Measurements from ENCODE around the gene SLC15A4. TPM values are rescaled to one million over a fixed set of nuclear protein-coding genes. Genes with fewer than 3 reads are reported as not detected.
A peak's percentile ranks its signal among the peaks of the same experiment; 100 is the strongest.

SLC15A4 gene
- polyA plus RNA-seq, 3 donors from 2014 or later: 36.3 to 39.2 (median 39.0) TPM

DNA sequence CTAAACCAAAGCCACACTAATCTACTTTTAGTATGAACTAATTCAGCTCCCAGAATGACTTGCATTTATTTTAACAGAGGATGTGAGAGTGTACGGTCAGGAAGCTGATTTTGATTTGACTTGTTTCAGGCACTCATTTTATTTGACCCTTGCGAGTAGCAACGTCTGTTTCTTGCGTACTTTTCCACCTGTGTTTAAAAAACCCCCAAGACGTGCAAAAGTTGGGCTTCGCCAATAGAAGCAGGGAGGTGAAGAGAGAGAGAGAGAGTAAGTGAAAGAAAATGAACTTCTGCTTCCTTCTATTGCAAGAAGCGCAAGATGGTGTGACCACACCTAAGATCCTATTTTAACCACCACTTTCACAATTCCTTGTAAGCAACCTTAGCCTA is 6.7 kb upstream of the SLC15A4 start:
- H3K9me3 Mint-ChIP-seq: no peaks in the 10 kb centered on the region
- no peaks in the 10 kb centered on the region for H3K36me3 Mint-ChIP-seq
- peak overlapping the region; percentile 85 to 95 (median 92) for H3K27ac Mint-ChIP-seq
- H3K27me3 Mint-ChIP-seq (ENCODE audit: low read depth in 3 of 3): peaks cover 1 to 8% (median 2%) of the 10 kb centered on the region in 3 donors
- peaks cover 38 to 43% of the 10 kb centered on the region in 2 donors for H3K4me1 Mint-ChIP-seq
- peak overlapping the region; percentile 56 to 81 (median 78) for H3K4me3 Mint-ChIP-seq
- peak; percentile 41 to 52 (median 46) for DNase-seq

GRCh38 chr12:128829861-128830504 is 6.2 kb upstream of the SLC15A4 start:
- Mint-ChIP-seq H3K9me3 (no peaks in the 10 kb centered on the region), H3K4me1 (peaks cover 39 to 45% of the 10 kb centered on the region in 2 donors)

DNA sequence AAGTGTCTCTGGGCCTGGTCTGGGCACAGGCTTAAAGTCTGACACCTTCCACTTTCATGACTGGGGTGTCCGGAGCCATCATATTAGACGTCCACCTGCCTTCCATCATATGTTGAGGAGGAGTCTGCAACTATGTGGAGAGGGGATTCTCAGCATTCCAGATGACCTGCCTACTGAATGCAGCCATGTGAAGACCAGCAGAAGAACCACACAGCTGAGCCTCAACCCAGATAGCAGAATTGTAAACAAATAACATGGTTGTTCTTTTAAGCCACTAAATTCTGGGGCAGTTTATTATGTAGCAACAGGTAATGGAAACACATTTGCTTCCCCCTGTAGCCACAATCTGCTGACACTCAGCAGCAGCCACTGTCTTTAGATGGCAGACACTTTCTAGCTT is 4.0 kb upstream of the SLC15A4 start:
- Mint-ChIP-seq H3K9me3 (no peaks in the 10 kb centered on the region), H3K4me1 (peaks cover 48 to 51% of the 10 kb centered on the region in 2 donors), H3K27me3 (ENCODE audit: low read depth in 3 of 3) (peaks cover 1 to 16% (median 5%) of the 10 kb centered on the region in 3 donors), H3K36me3 (no peaks in the 10 kb centered on the region), H3K27ac (peak overlapping the region; percentile 20 to 83 (median 64)), H3K4me3 (peak overlapping the region in 1 of 5 donors; percentile 8)
- DNase-seq: no peak

More at GRCh38 chr12:128829861-128830504, 6.2 kb upstream of the SLC15A4 start:
- Mint-ChIP-seq H3K36me3 (no peaks in the 10 kb centered on the region), H3K27ac (peak overlapping the region; percentile 85 to 95 (median 92)), H3K4me3 (peak overlapping the region; percentile 56 to 81 (median 78)), H3K27me3 (ENCODE audit: low read depth in 3 of 3) (peaks cover 0 to 8% (median 1%) of the 10 kb centered on the region in 3 donors)
- DNase-seq: peak; percentile 36 to 51 (median 46)

DNA sequence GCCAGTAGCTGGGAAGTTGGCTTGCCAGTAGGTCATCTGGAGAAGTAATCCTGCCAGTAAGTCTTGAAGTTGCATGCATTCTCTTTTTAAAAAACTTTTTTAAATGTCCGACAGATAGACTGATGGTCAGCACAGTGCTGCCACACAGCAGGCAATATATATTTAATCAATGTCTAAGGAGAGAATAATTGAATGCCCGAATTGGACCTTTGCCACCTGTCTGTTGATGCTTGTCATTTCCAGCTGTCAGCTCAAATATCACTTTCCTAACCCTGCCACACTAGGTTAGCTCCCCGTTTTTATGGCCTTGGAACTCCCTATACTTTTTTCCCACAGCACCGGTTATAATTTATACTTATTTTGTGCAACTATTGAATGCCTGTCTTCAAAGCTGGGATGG is 2.1 kb upstream of the SLC15A4 start:
- H3K4me3 Mint-ChIP-seq: peak overlapping the region in 3 of 5 donors; percentile 44 to 57 (median 48)
- H3K9me3 Mint-ChIP-seq: no peaks in the 10 kb centered on the region
- peak overlapping the region in 1 of 6 donors; percentile 51 for H3K27ac Mint-ChIP-seq
- peaks cover 1 to 24% (median 9%) of the 10 kb centered on the region in 3 donors for H3K27me3 Mint-ChIP-seq (ENCODE audit: low read depth in 3 of 3)
- no peak for DNase-seq
- peaks cover 62 to 63% of the 10 kb centered on the region in 2 donors for H3K4me1 Mint-ChIP-seq
- H3K36me3 Mint-ChIP-seq: peaks cover 4 to 8% (median 5%) of the 10 kb centered on the region in 3 donors

- H3K4me1 Mint-ChIP-seq: peaks cover 63% of the 10 kb centered on the region in 2 donors
- H3K27me3 Mint-ChIP-seq (ENCODE audit: low read depth in 3 of 3): peaks cover 0 to 17% (median 9%) of the 10 kb centered on the region in 3 donors
- DNase-seq: peak in 1 of 3 donors; percentile 17
- peaks cover 5 to 10% (median 7%) of the 10 kb centered on the region in 3 donors for H3K36me3 Mint-ChIP-seq
- H3K4me3 Mint-ChIP-seq: peak overlapping the region; percentile 85 to 88 (median 86)
- H3K27ac Mint-ChIP-seq: peak overlapping the region; percentile 82 to 91 (median 88)
- H3K9me3 Mint-ChIP-seq: no peaks in the 10 kb centered on the region
These were observed 392 bp downstream of the SLC15A4 start for GRCh38 chr12:128823216-128823915.

- DNase-seq: peak; percentile 45 to 58 (median 51)
- Mint-ChIP-seq H3K27me3 (ENCODE audit: low read depth in 3 of 3) (peaks cover 0 to 23% (median 9%) of the 10 kb centered on the region in 3 donors), H3K36me3 (peaks cover 5 to 10% (median 7%) of the 10 kb centered on the region in 3 donors), H3K9me3 (no peaks in the 10 kb centered on the region), H3K4me1 (peaks cover 73 to 74% of the 10 kb centered on the region in 2 donors), H3K4me3 (peak overlapping the region; percentile 79 to 92 (median 87)), H3K27ac (peak overlapping the region; percentile 92 to 100 (median 98))
These were observed 2.9 kb downstream of the SLC15A4 start for GRCh38 chr12:128820723-128821432.

- peaks cover 0 to 24% (median 9%) of the 10 kb centered on the region in 3 donors for H3K27me3 Mint-ChIP-seq (ENCODE audit: low read depth in 3 of 3)
These were observed 3.5 kb downstream of the SLC15A4 start for GRCh38 chr12:128820253-128820652.

DNA sequence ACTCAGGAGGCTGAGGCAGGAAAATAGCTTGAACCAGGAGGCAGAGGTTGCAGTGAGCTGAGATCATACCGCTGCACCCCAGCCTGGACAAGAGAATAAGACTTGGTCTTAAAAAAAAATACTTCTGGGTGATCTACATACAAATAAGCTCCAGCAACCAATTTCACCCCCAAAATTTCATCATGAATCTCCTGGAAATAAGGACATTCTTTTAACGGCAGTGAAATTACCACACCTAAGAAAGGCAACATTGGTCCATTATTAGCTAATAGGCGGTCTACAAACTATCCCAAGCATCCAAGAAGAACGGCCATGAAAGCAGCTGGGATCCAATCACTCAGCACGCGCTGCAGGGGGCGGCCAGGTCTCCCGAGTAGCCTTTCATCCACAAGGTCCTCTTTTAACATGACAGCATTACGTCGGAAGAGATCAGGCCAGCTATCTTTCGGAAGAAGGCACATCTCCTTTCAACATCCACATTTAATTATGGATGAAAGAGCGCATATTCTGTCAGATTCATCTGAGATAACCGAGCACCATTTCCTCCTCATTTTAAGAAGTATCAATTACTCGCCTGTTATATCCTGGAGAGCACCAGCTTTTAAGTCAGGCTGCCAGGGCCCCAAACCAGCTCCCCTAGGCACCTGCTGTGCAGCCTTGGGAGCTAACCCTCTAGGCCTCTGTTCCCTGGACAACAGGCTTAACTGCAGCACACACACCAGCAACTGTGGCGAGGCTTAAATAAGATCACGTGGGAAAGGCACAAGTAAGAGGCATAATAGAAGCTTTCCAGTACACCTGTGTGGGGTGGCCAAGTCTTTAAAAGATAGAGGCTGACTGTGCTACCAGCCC is 4.2 kb downstream of the SLC15A4 start:
- Mint-ChIP-seq H3K9me3 (no peaks in the 10 kb centered on the region), H3K4me3 (peak overlapping the region; percentile 33 to 92 (median 87)), H3K27me3 (ENCODE audit: low read depth in 3 of 3) (peaks cover 5 to 30% (median 15%) of the 10 kb centered on the region in 3 donors), H3K4me1 (peaks cover 80 to 84% of the 10 kb centered on the region in 2 donors), H3K27ac (peak overlapping the region; percentile 92 to 100 (median 98)), H3K36me3 (peaks cover 5 to 15% (median 11%) of the 10 kb centered on the region in 3 donors)
- no peak for DNase-seq

More at GRCh38 chr12:128820253-128820652, 3.5 kb downstream of the SLC15A4 start:
- Mint-ChIP-seq H3K4me3 (peak overlapping the region; percentile 36 to 92 (median 87)), H3K9me3 (no peaks in the 10 kb centered on the region), H3K36me3 (peaks cover 5 to 10% (median 7%) of the 10 kb centered on the region in 3 donors), H3K4me1 (peaks cover 79 to 80% of the 10 kb centered on the region in 2 donors), H3K27ac (peak overlapping the region; percentile 92 to 100 (median 98))
- DNase-seq: no peak

GRCh38 chr12:128818065-128819022 is 5.4 kb downstream of the SLC15A4 start:
- Mint-ChIP-seq H3K4me3 (peak overlapping the region; percentile 67 to 75 (median 73)), H3K9me3 (no peaks in the 10 kb centered on the region), H3K4me1 (peaks cover 90 to 92% of the 10 kb centered on the region in 2 donors), H3K27ac (peak overlapping the region; percentile 92 to 100 (median 96)), H3K27me3 (ENCODE audit: low read depth in 3 of 3) (peaks cover 8 to 35% (median 12%) of the 10 kb centered on the region in 3 donors), H3K36me3 (peaks cover 11 to 24% (median 17%) of the 10 kb centered on the region in 3 donors)
- no peak for DNase-seq

DNA sequence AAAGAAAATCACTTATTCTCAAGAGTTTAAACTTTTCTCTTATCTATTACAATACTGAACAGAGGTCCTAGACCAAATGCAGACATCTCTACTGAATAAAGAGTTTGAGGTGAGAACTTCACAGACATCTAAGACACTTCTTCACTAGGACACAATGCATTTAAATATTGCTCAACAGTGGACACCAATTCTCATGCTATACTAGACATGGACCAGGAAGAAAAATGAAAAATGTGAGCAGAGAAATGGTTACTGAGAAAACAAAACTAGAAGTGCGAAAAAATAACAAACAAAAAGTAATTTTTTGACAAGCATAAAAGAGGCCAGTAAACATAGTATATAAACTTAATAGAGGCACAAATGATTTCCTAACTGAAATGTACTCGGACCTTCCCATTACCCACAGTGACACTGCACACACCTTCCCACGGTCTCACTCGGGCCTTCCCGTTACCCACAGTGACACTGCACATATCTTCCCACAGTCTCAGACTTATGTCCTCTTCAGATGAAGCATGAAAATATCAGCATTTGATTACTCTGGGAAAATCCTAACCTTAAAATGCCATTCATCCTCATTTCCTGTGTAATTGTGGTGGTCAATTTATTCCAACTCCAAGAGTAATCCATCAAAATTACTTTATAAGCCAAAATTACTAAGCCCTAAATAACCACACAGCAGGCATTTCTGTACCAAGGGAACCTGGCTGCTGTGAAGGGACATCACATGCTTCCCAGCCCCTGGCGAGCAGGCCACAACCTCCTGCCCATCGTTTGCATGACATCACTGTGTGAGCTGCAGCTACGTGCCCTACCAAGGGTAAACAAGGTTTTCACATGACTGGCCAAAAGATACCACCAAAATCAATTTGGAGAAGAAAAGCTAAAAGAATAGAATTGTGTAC is 6.4 kb downstream of the SLC15A4 start:
- peaks cover 13 to 26% (median 17%) of the 10 kb centered on the region in 3 donors for H3K36me3 Mint-ChIP-seq
- DNase-seq: peak; percentile 62 to 70 (median 66)
- peak overlapping the region; percentile 67 to 75 (median 73) for H3K4me3 Mint-ChIP-seq
- H3K27me3 Mint-ChIP-seq (ENCODE audit: low read depth in 3 of 3): peaks cover 8 to 44% (median 13%) of the 10 kb centered on the region in 3 donors
- no peaks in the 10 kb centered on the region for H3K9me3 Mint-ChIP-seq
- peak overlapping the region; percentile 92 to 100 (median 96) for H3K27ac Mint-ChIP-seq
- H3K4me1 Mint-ChIP-seq: peaks cover 99 to 100% of the 10 kb centered on the region in 2 donors

DNA sequence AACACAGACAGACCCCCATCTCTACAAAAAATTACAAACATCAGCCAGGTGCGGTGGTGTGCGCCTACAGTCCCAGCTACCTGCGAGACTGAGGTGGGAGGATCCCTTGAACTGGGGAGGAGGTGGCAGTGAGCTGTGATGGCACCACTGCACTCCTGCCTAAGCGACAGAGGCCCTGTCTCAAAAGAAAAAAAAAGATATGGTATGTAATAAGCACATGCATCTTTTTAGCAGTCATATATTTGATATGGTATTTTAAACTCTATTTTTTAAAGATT is 7.2 kb downstream of the SLC15A4 start:
- no peak for DNase-seq
- peaks cover 12 to 46% (median 15%) of the 10 kb centered on the region in 3 donors for H3K27me3 Mint-ChIP-seq (ENCODE audit: low read depth in 3 of 3)
- H3K36me3 Mint-ChIP-seq: peaks cover 13 to 27% (median 17%) of the 10 kb centered on the region in 3 donors
- H3K4me1 Mint-ChIP-seq: peaks cover 99 to 100% of the 10 kb centered on the region in 2 donors
- H3K9me3 Mint-ChIP-seq: no peaks in the 10 kb centered on the region
- H3K27ac Mint-ChIP-seq: peak overlapping the region; percentile 92 to 100 (median 99)
- H3K4me3 Mint-ChIP-seq: peak overlapping the region; percentile 41 to 74 (median 68)

Data from immature natural killer cell (primary cell).